ENCODE measurements around the gene NIM1K. TPM values are rescaled to one million over a fixed set of nuclear protein-coding genes. Genes with fewer than 3 reads are reported as not detected.

NIM1K gene
- total and polyA plus RNA-seq, 2 donors (not counting 3 experiments of a cell fraction or from before 2014, with no cell fraction given), result 0.04 to 0.49 TPM

DNA sequence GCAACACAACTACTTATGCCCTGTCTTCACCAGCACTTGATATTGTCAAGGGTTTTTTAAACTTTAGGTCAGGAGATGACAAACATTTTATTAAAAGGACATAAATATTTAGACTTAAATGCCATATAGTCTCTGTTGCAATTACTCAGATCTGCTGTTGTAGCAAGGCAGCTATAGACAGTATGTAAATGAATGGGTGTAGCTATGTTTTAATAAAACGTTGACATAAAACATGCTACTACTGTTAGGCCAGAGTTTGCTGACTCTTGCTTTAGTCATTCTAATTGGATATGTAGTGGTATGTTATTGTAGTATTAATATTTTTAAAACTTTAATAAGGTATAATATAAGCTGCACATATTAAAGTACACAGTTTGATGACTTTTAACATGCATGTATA is 43.6 kb upstream of the NIM1K start:
- intact Hi-C loops (cut with micrococcal nuclease), result no loop called here
- CTCF ChIA-PET, result no interaction called here

DNA sequence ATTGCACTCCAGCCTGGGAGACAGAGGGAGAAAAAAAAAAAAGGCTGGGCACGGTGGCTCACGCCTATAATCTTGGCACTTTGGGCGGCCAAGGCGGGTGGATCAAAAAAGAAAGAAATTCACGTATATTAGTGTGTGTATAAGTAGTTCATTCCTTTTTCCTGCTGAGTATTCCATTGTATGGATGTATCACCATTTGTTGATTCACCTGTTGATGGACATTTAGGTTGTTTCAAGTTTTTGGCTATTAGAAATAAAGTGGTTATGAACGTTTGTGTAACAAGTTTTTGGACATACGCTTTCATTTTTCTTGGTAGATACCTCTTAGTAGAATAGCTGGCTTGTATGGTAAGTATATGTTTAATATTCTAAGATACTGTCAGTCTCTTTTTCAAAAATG is 42.8 kb upstream of the NIM1K start:
- Histone ChIP-seq H3K36me3 (ENCODE audit: control insufficient read depth in 2 of 2, extremely low read depth in 1 of 2, insufficient read depth in 2 of 2, low read length in 2 of 2) (no peaks in the 10 kb centered on the region), H2AFZ (ENCODE audit: low read depth, low read length) (no peak overlapping the region), H3K27ac (ENCODE audit: insufficient read depth, low read depth, low read length) (no peak overlapping the region), H3K9ac (replicated peaks; ENCODE audit: extremely low read depth, insufficient read depth, low read length) (no peak overlapping the region), H3K27me3 (ENCODE audit: control insufficient read depth in 2 of 2, insufficient read depth in 2 of 2, low read length in 2 of 2) (no peaks in the 10 kb centered on the region), H3K4me2 (ENCODE audit: insufficient read depth, low read length) (no peak overlapping the region), H3K9me3 (replicated peaks; ENCODE audit: control insufficient read depth, insufficient read depth, low read length) (no peaks in the 10 kb centered on the region), H4K20me1 (replicated peaks; ENCODE audit: control insufficient read depth, extremely low read depth, insufficient read depth, low read length) (no peaks in the 10 kb centered on the region), H3K9me1 (replicated peaks; ENCODE audit: control insufficient read depth, extremely low read depth, insufficient read depth, low read length) (no peaks in the 10 kb centered on the region), H3K4me3 (replicated peaks in 1 of 3; ENCODE audit: insufficient read depth in 1 of 3, low read depth in 1 of 3, low read length in 3 of 3) (no peak overlapping the region), H3K4me1 (ENCODE audit: control insufficient read depth, extremely low read depth, insufficient read depth, low read length) (no peaks in the 10 kb centered on the region), H3K79me2 (ENCODE audit: control insufficient read depth, insufficient read depth, low read length) (peaks cover 37% of the 10 kb centered on the region)
- no TSS peak for BruUV-seq (replicated peaks)
- POLR2A ChIA-PET, result no interaction called here
- dilution Hi-C loops (cut with MboI; ENCODE audit: extremely low pct_ligation_motif_present, low sequenced_read_pairs) (no loop called here), intact Hi-C loops (cut with micrococcal nuclease) (no loop called here)
- TF ChIP-seq, protein P1, sequence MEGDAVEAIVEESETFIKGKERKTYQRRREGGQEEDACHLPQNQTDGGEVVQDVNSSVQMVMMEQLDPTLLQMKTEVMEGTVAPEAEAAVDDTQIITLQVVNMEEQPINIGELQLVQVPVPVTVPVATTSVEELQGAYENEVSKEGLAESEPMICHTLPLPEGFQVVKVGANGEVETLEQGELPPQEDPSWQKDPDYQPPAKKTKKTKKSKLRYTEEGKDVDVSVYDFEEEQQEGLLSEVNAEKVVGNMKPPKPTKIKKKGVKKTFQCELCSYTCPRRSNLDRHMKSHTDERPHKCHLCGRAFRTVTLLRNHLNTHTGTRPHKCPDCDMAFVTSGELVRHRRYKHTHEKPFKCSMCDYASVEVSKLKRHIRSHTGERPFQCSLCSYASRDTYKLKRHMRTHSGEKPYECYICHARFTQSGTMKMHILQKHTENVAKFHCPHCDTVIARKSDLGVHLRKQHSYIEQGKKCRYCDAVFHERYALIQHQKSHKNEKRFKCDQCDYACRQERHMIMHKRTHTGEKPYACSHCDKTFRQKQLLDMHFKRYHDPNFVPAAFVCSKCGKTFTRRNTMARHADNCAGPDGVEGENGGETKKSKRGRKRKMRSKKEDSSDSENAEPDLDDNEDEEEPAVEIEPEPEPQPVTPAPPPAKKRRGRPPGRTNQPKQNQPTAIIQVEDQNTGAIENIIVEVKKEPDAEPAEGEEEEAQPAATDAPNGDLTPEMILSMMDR (IDR thresholded peaks at IDR 0.05; ENCODE audit: extremely low read depth in 1 of 2, insufficient read depth in 1 of 2, low read depth in 1 of 2, low read length in 2 of 2), result no peak
- TF ChIP-seq POLR2A (IDR thresholded peaks at IDR 0.05; ENCODE audit: low read depth, low read length), result no peak
- TF ChIP-seq POLR2AphosphoS5 (IDR thresholded peaks at IDR 0.05; ENCODE audit: insufficient read depth, low read depth, low read length), result no peak
- no peak for TF ChIP-seq FOS (IDR thresholded peaks at IDR 0.05; ENCODE audit: borderline replicate concordance, insufficient read depth, low read length)
- no peak for TF ChIP-seq GATA2 (IDR thresholded peaks at IDR 0.05; ENCODE audit: insufficient read depth, insufficient read length, low read depth, low read length)
- TF ChIP-seq MYC (IDR thresholded peaks at IDR 0.05; ENCODE audit: low read depth, low read length), result no peak
- no peak for TF ChIP-seq EZH2 (IDR thresholded peaks at IDR 0.05; ENCODE audit: borderline replicate concordance, low read depth, low read length, severe bottlenecking)
- TF ChIP-seq, protein P2, sequence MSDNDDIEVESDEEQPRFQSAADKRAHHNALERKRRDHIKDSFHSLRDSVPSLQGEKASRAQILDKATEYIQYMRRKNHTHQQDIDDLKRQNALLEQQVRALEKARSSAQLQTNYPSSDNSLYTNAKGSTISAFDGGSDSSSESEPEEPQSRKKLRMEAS (IDR thresholded peaks at IDR 0.05; ENCODE audit: insufficient read depth, insufficient read length), result no peak
- no peak for TF ChIP-seq JUN (IDR thresholded peaks at IDR 0.05; ENCODE audit: borderline replicate concordance, insufficient read depth, insufficient read length, low read depth)
- CTCF ChIA-PET, result no interaction called here
- FAIRE-seq (no peak), DNase-seq (ENCODE audit: low read depth, low spot score) (no peak)

More for the DNA sequence above, 43.6 kb upstream of the NIM1K start:
- H3K36me3 ChIP-seq (ENCODE audit: control insufficient read depth in 2 of 2, extremely low read depth in 1 of 2, insufficient read depth in 2 of 2, low read length in 2 of 2), result no peaks in the 10 kb centered on the region
- POLR2A ChIA-PET, result no interaction called here
- H2AFZ ChIP-seq (ENCODE audit: low read depth, low read length), result no peak overlapping the region
- no peaks in the 10 kb centered on the region for H4K20me1 ChIP-seq (replicated peaks; ENCODE audit: control insufficient read depth, extremely low read depth, insufficient read depth, low read length)
- H3K9me3 ChIP-seq (replicated peaks; ENCODE audit: control insufficient read depth, insufficient read depth, low read length), result no peaks in the 10 kb centered on the region
- H3K27me3 ChIP-seq (ENCODE audit: control insufficient read depth in 2 of 2, insufficient read depth in 2 of 2, low read length in 2 of 2), result no peaks in the 10 kb centered on the region
- DNase-seq (ENCODE audit: low read depth, low spot score) (no peak), FAIRE-seq (no peak)
- H3K9ac ChIP-seq (replicated peaks; ENCODE audit: extremely low read depth, insufficient read depth, low read length), result no peak overlapping the region
- dilution Hi-C loops (cut with MboI; ENCODE audit: extremely low pct_ligation_motif_present, low sequenced_read_pairs), result no loop called here
- H3K9me1 ChIP-seq (replicated peaks; ENCODE audit: control insufficient read depth, extremely low read depth, insufficient read depth, low read length), result no peaks in the 10 kb centered on the region
- TF ChIP-seq GATA2 (IDR thresholded peaks at IDR 0.05; ENCODE audit: insufficient read depth, insufficient read length, low read depth, low read length) (no peak), EZH2 (IDR thresholded peaks at IDR 0.05; ENCODE audit: borderline replicate concordance, low read depth, low read length, severe bottlenecking) (no peak), FOS (IDR thresholded peaks at IDR 0.05; ENCODE audit: borderline replicate concordance, insufficient read depth, low read length) (no peak), MYC (IDR thresholded peaks at IDR 0.05; ENCODE audit: low read depth, low read length) (no peak), POLR2AphosphoS5 (IDR thresholded peaks at IDR 0.05; ENCODE audit: insufficient read depth, low read depth, low read length) (no peak)
- TF ChIP-seq, protein P2 (IDR thresholded peaks at IDR 0.05; ENCODE audit: insufficient read depth, insufficient read length), result no peak
- TF ChIP-seq, protein P1 (IDR thresholded peaks at IDR 0.05; ENCODE audit: extremely low read depth in 1 of 2, insufficient read depth in 1 of 2, low read depth in 1 of 2, low read length in 2 of 2), result no peak
- H3K27ac ChIP-seq (ENCODE audit: insufficient read depth, low read depth, low read length), result no peak overlapping the region
- no TSS peak for BruUV-seq (replicated peaks)
- peaks cover 36% of the 10 kb centered on the region for H3K79me2 ChIP-seq (ENCODE audit: control insufficient read depth, insufficient read depth, low read length)
- H3K4me3 ChIP-seq (replicated peaks in 1 of 3; ENCODE audit: insufficient read depth in 1 of 3, low read depth in 1 of 3, low read length in 3 of 3), result no peak overlapping the region
- H3K4me1 ChIP-seq (ENCODE audit: control insufficient read depth, extremely low read depth, insufficient read depth, low read length), result no peaks in the 10 kb centered on the region
- no peak overlapping the region for H3K4me2 ChIP-seq (ENCODE audit: insufficient read depth, low read length)
